ENCODE data around the gene WHAMM. TPM values are rescaled to one million over a fixed set of nuclear protein-coding genes. Genes with fewer than 3 reads are reported as not detected.
"Not testable (repeated sequence)": the region's sequence is repeated elsewhere in the genome, so short reads cannot be mapped to it uniquely, and the experiment has no call there.

WHAMM gene
- polyA plus RNA-seq, 10 donors, result 8.1 to 14.1 (median 10.7) TPM

- DNase-seq, result no peak
These were observed 10.1 kb upstream of the WHAMM start for GRCh38 chr15:82799183-82799841.

- no peak for DNase-seq
These were observed 6.9 kb upstream of the WHAMM start for GRCh38 chr15:82802497-82802896.

DNA sequence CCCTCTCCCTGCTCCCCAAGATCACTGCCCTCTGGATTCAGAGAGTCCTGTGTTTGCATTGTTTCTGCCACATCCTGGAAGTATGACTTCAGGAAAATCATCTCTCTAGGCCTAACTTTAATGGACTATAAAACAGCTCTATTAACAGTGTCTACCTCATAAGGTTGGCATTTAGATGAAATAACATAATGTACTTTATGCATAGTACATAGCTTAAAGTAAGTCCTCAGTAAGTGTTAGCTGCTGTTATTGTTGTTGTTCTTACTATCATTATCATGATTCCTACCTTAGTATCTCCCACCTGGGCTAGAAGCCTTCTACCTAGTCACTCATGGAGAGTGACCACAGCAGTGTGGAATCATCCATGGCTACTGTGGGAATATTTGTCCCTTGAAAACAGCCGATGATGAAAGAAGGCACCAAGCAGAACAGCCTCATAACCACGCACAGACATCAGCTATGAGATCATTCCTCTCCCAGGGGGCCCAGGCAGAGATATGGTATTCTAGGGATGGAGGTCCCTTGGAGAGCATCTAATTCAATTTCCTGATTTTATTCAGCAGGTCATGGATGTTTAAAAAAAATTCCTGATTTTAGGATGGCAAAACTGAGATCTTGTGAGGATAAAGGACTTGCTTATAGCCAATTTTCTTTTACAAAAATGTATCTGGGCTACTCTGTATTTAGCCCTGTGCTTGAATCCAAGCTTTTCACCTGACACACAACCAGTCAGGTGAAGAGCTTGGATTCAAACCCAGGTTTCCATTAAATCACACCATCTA lies 5.4 kb upstream of the WHAMM start:
- DNase-seq, result no peak

- DNase-seq, result no peak
These were observed 4.9 kb upstream of the WHAMM start for GRCh38 chr15:82804575-82804949.

DNA sequence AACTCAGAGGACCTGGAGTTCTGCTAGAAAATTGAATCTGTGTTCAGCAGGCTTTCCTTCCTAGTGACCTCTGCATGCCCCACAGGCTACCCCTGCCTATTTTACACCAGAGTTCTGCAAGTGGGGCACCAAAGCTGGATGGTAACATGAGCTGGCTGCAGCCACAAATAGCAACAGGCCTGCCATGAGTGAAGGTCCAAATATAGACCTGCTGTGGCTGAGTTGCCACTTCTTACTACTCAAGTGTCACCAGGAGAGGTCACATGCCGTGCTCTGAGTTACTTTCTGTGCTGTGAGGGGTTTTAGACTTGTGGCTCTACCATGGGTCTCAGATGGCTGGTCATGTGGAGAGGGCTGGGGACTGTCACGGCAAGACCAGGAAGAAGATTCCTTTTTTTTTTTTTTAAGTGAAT lies 3.4 kb upstream of the WHAMM start, which contains the start of gene FSD2:
Gene FSD2, minus strand, starts transcription at position 76 of the 413 bp plus-strand sequence. CDS start 18,679 bp downstream, outside the sequence.
- peak; percentile 42 to 66 (median 48) for DNase-seq

DNA sequence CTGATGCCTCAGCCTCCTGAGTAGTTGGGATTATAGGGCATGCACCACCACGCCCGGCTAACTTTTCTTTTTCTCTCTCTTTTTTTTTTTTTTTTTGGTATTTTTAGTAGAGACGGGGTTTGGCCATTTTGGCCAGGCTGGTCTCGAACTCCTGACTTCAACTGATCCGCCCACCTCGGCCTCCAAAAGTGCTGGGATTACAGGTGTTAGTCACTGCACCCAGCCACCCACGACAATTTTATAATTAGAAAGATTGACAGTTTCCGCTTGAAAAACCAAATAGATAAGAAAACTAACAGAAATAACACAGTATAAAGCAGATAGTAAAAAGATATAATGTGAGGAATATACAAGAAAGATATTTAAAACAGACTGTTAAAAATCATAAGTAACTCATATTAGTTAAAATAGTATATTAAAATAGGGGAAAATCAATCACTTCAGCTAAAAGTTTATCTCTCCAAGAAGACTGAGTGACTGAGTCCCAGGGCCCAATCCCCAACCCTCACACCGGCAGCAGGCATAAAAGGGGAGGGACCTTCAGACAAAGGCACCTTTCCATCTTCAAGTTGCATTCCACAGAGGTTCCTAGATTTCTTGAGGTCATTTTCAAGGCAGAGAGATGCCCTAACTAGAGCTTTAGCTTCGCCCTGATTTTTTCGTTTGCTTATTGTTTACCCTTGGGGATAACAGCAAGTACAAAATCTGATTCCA lies 1.4 kb upstream of the WHAMM start:
- DNase-seq, result no peak

- DNase-seq, result peak in 1 of 3 donors; percentile 21
These were observed 790 bp upstream of the WHAMM start for GRCh38 chr15:82808634-82809041.

- peak in 2 of 3 donors; percentile 44 to 79 for DNase-seq
These were observed 847 bp downstream of the WHAMM start for GRCh38 chr15:82810061-82810889.

- DNase-seq, result no peak
These were observed 1.5 kb downstream of the WHAMM start for GRCh38 chr15:82810890-82811426.

- DNase-seq, result no peak
These were observed 3.6 kb downstream of the WHAMM start for GRCh38 chr15:82812994-82813393.

DNA sequence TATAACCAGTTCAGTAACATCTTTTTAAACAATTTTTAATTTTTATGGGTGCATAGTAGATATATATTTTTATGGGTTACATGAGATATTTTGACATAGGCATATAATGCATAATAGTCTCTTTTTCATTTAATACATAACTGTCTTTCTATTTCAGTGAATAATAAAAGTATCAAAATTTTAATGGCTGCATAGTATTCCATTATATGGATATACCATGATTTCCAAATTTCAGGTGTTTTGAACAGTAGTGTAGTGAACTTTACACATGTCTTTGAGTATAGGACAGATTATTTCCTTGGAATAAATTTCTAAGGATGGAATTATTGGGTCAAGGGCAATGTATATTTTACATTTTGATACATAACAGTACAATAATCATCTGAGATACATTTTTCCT lies 10.7 kb downstream of the WHAMM start:
- DNase-seq, result no peak

GRCh38 chr15:82821396-82821795 lies 12.0 kb downstream of the WHAMM start:
- not testable (repeated sequence) for DNase-seq

DNA sequence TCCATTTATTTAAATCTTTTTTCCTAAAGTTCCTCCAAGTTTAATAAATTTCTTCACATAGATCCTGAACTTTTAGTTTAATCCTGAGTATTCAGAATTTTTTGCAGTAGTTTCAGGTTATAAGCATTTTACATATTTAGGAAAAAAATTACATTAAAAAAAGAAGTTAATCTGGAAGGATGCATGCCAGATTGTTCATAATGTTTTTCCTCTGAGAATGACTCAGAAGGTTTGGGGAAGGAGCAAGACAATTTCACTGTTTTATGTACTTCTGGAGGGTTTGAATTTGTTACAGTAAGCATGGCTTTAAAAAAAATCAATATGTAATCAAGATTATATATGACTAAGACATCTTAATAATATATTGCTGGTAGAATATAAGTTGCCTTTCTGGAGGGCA lies 12.4 kb downstream of the WHAMM start:
- not testable (repeated sequence) for DNase-seq

GRCh38 chr15:82823049-82823448 lies 13.6 kb downstream of the WHAMM start:
- DNase-seq, result no peak

DNA sequence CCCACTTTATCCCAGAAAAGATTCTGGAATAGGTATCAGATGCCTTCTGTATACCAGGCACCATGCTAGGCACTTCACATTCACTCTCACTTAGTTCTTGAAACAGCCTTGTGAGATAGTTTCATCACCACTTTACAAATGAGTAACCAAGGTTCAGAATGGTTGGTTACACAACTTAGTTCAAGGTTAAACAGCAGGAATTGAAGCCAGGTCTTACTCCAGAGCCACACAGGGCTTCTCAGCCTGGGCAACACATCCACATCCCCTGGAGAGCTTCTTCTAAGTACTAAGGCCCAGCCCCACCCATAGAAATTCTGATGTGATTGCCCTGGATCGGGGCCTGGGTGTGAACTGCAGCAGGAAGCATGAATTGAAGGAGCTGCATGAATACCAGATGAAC lies 18.6 kb downstream of the WHAMM start:
- DNase-seq, result no peak

GRCh38 chr15:82829234-82829633 lies 19.8 kb downstream of the WHAMM start:
- no peak for DNase-seq

- no peak for DNase-seq
These were observed 21.2 kb downstream of the WHAMM start for GRCh38 chr15:82830427-82831173.

GRCh38 chr15:82831894-82832600 lies 22.6 kb downstream of the WHAMM start:
- DNase-seq, result no peak

GRCh38 chr15:82832601-82833361 lies 23.4 kb downstream of the WHAMM start:
- DNase-seq, result peak in 1 of 3 donors; percentile 76

Data from muscle of back (tissue), 11 donors.